Stimulated activated CD4-positive, alpha-beta T cell treated with anti-CD3 and anti-CD28 coated beads, Interleukin-1b, Interleukin-23, amount 100 ng/mL, for 48 hours (primary cell): ENCODE measurements around the gene PEF1.

Source experiments
- DNase-seq: peaks from one replicate; pipeline ENCODE4 v3.0.0-alpha.2; 2020

The PEF1 gene

GRCh38 chr1:31581821-31582810 is 62.6 kb downstream of the PEF1 start:
- no peak for DNase-seq

- DNase-seq: no peak
Observed at GRCh38 chr1:31580891-31581603, 63.6 kb downstream of the PEF1 start.

- DNase-seq: no peak
Observed at GRCh38 chr1:31580513-31580870, 64.2 kb downstream of the PEF1 start.
